ENCODE data around the gene POC1A.

The POC1A gene

GRCh38 chr3:52126500-52126899, 27.7 kb downstream of the POC1A start:
- Histone ChIP-seq H3K4me3 (ENCODE audit: low read depth, low read length) (no peak overlapping the region), H3K27me3 (ENCODE audit: control insufficient read depth, insufficient read depth, low read length) (no peaks in the 10 kb centered on the region), H3K9me3 (ENCODE audit: control insufficient read depth, insufficient read depth, low read depth, low read length) (no peaks in the 10 kb centered on the region), H3K27ac (ENCODE audit: low read depth, low read length) (no peak overlapping the region), H3K9ac (ENCODE audit: low read length) (no peak overlapping the region), H3K36me3 (ENCODE audit: control insufficient read depth, insufficient read depth, low read length) (peaks cover 61% of the 10 kb centered on the region), H3K4me1 (ENCODE audit: control insufficient read depth, insufficient read depth, low read length) (peaks cover 9% of the 10 kb centered on the region; the same call in 1 of the 2 replicates)

DNA sequence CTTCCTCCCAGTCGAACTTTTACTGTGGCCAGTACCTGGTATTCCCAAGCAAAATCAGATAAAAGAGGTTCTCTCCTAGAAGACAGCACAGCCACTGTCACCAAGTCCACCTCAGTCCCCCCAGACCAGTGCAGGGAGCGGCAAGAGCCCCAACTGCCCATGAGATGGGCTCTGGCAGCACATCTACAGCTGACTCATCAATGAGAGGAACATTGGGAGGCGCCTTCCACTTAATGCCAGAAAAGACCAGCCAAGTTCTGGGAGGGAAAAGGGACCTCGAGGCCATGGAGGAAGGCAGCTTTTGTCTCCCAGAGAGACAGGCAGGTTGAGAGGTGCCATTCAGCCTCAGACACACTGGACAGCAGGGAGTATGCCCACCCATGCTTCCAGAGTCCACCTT, 28.2 kb downstream of the POC1A start:
- peaks cover 9% of the 10 kb centered on the region; the same call in 1 of the 2 replicates for H3K4me1 ChIP-seq (ENCODE audit: control insufficient read depth, insufficient read depth, low read length)
- no peaks in the 10 kb centered on the region for H3K9me3 ChIP-seq (ENCODE audit: control insufficient read depth, insufficient read depth, low read depth, low read length)
- peaks cover 65% of the 10 kb centered on the region for H3K36me3 ChIP-seq (ENCODE audit: control insufficient read depth, insufficient read depth, low read length)
- no peak overlapping the region for H3K4me3 ChIP-seq (ENCODE audit: low read depth, low read length)
- H3K27ac ChIP-seq (ENCODE audit: low read depth, low read length): no peak overlapping the region
- no peak overlapping the region for H3K9ac ChIP-seq (ENCODE audit: low read length)
- no peaks in the 10 kb centered on the region for H3K27me3 ChIP-seq (ENCODE audit: control insufficient read depth, insufficient read depth, low read length)

DNA sequence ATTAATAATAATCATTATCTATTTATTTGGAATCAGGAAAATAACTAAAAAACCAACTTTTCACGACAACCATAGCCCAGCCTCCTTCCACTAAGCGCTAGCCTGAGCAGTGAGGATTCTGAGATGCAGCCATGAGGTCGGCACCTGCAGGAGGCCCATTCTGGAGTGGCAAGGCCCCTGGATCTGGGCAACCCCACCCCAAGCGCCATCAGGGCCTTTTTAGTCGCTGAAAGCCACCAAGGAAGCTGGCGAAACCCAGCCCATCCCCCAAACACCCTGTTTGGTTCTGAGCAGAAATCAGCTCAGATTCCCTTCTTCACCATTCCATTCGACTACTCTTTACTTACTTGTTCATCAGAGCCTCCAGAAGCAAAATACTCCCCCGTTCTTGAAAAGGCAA, 29.5 kb downstream of the POC1A start:
- Histone ChIP-seq H3K4me1 (ENCODE audit: control insufficient read depth, insufficient read depth, low read length) (peaks cover 9% of the 10 kb centered on the region; the same call in 1 of the 2 replicates), H3K27ac (ENCODE audit: low read depth, low read length) (no peak overlapping the region), H3K9ac (ENCODE audit: low read length) (no peak overlapping the region), H3K27me3 (ENCODE audit: control insufficient read depth, insufficient read depth, low read length) (no peaks in the 10 kb centered on the region), H3K36me3 (ENCODE audit: control insufficient read depth, insufficient read depth, low read length) (peaks cover 69% of the 10 kb centered on the region), H3K4me3 (ENCODE audit: low read depth, low read length) (no peak overlapping the region), H3K9me3 (ENCODE audit: control insufficient read depth, insufficient read depth, low read depth, low read length) (no peaks in the 10 kb centered on the region)

DNA sequence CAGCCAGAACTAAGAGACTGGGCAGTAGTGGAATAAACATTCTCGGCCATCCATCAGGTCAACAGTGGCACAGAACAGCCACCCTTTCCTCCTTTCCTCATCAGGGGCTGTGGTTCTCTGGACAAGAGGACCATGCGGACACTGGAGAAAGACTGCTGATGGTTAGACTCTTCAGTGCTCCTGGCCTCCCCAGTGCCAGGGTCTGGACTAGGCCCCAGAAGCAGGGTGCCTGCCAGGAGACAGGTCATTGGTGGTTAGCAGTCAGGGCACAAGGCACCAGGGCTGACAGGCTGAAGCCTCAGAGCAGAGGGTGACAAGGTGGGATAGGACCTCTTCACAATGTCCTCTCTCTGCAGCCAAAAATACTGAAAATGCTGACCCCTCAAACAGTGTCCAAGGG, 30.1 kb downstream of the POC1A start:
- Histone ChIP-seq H3K4me3 (ENCODE audit: low read depth, low read length) (no peak overlapping the region), H3K27ac (ENCODE audit: low read depth, low read length) (no peak overlapping the region), H3K36me3 (ENCODE audit: control insufficient read depth, insufficient read depth, low read length) (peaks cover 72% of the 10 kb centered on the region), H3K27me3 (ENCODE audit: control insufficient read depth, insufficient read depth, low read length) (no peaks in the 10 kb centered on the region), H3K9ac (ENCODE audit: low read length) (no peak overlapping the region), H3K4me1 (ENCODE audit: control insufficient read depth, insufficient read depth, low read length) (peaks cover 9% of the 10 kb centered on the region; the same call in 1 of the 2 replicates), H3K9me3 (ENCODE audit: control insufficient read depth, insufficient read depth, low read depth, low read length) (no peaks in the 10 kb centered on the region)

- Histone ChIP-seq H3K4me3 (ENCODE audit: low read depth, low read length) (no peak overlapping the region), H3K9ac (ENCODE audit: low read length) (no peak overlapping the region), H3K9me3 (ENCODE audit: control insufficient read depth, insufficient read depth, low read depth, low read length) (no peaks in the 10 kb centered on the region), H3K4me1 (ENCODE audit: control insufficient read depth, insufficient read depth, low read length) (peaks cover 4% of the 10 kb centered on the region; the same call in 1 of the 2 replicates), H3K36me3 (ENCODE audit: control insufficient read depth, insufficient read depth, low read length) (peaks cover 77% of the 10 kb centered on the region), H3K27me3 (ENCODE audit: control insufficient read depth, insufficient read depth, low read length) (no peaks in the 10 kb centered on the region), H3K27ac (ENCODE audit: low read depth, low read length) (no peak overlapping the region)
Measured at GRCh38 chr3:52123106-52123725, 31.0 kb downstream of the POC1A start.

DNA sequence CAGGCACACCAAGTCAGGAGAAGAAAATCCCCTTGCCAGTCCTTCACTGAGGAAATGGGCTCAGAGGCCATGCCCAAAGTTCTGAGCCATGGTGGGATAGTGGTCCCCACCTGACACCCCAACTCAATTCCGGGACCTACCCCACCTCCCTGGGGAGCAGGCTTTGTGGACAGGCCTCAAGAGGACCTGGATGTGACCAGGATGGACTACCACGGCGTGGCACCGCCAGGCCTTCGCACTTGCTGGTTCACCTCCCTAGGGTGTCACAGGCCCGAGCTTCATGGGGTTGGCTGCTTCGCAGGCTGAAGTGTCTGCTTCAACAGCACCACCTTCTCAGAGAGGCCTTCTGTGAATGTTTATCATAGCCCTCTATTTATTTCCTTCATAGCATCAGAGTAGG, 31.7 kb downstream of the POC1A start:
- Histone ChIP-seq H3K4me3 (ENCODE audit: low read depth, low read length) (no peak overlapping the region), H3K4me1 (ENCODE audit: control insufficient read depth, insufficient read depth, low read length) (no peaks in the 10 kb centered on the region), H3K9me3 (ENCODE audit: control insufficient read depth, insufficient read depth, low read depth, low read length) (no peaks in the 10 kb centered on the region), H3K9ac (ENCODE audit: low read length) (no peak overlapping the region), H3K27ac (ENCODE audit: low read depth, low read length) (no peak overlapping the region), H3K27me3 (ENCODE audit: control insufficient read depth, insufficient read depth, low read length) (no peaks in the 10 kb centered on the region), H3K36me3 (ENCODE audit: control insufficient read depth, insufficient read depth, low read length) (peaks cover 77% of the 10 kb centered on the region)

GRCh38 chr3:52121813-52122212, 32.4 kb downstream of the POC1A start:
- H3K9ac ChIP-seq (ENCODE audit: low read length): no peak overlapping the region

DNA sequence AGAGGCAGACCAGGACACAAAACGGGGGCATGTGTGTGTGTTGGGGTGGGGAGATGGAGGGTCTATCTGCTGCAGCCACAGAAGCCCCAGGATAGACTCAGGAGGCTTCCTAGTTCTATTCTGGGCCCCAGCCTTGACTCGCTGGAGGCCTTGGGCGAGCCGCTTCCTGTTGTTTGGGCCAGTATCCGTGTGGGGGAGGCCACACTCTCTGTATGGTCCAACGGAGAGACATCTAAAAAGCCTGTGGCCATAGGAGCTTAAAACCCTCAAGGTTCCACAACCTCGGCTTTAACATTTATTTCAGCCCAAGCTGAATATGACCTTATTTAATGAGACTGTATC, 32.8 kb downstream of the POC1A start:
- H3K27me3 ChIP-seq (ENCODE audit: control insufficient read depth, insufficient read depth, low read length): no peaks in the 10 kb centered on the region
- peaks cover 73% of the 10 kb centered on the region for H3K36me3 ChIP-seq (ENCODE audit: control insufficient read depth, insufficient read depth, low read length)
- no peaks in the 10 kb centered on the region for H3K4me1 ChIP-seq (ENCODE audit: control insufficient read depth, insufficient read depth, low read length)
- H3K4me3 ChIP-seq (ENCODE audit: low read depth, low read length): no peak overlapping the region
- H3K27ac ChIP-seq (ENCODE audit: low read depth, low read length): no peak overlapping the region
- no peaks in the 10 kb centered on the region for H3K9me3 ChIP-seq (ENCODE audit: control insufficient read depth, insufficient read depth, low read depth, low read length)
- no peak overlapping the region for H3K9ac ChIP-seq (ENCODE audit: low read length)

More at GRCh38 chr3:52121813-52122212, 32.4 kb downstream of the POC1A start:
- peaks cover 74% of the 10 kb centered on the region for H3K36me3 ChIP-seq (ENCODE audit: control insufficient read depth, insufficient read depth, low read length)
- H3K27ac ChIP-seq (ENCODE audit: low read depth, low read length): no peak overlapping the region
- no peaks in the 10 kb centered on the region for H3K4me1 ChIP-seq (ENCODE audit: control insufficient read depth, insufficient read depth, low read length)
- no peak overlapping the region for H3K4me3 ChIP-seq (ENCODE audit: low read depth, low read length)
- H3K9me3 ChIP-seq (ENCODE audit: control insufficient read depth, insufficient read depth, low read depth, low read length): no peaks in the 10 kb centered on the region
- no peaks in the 10 kb centered on the region for H3K27me3 ChIP-seq (ENCODE audit: control insufficient read depth, insufficient read depth, low read length)

DNA sequence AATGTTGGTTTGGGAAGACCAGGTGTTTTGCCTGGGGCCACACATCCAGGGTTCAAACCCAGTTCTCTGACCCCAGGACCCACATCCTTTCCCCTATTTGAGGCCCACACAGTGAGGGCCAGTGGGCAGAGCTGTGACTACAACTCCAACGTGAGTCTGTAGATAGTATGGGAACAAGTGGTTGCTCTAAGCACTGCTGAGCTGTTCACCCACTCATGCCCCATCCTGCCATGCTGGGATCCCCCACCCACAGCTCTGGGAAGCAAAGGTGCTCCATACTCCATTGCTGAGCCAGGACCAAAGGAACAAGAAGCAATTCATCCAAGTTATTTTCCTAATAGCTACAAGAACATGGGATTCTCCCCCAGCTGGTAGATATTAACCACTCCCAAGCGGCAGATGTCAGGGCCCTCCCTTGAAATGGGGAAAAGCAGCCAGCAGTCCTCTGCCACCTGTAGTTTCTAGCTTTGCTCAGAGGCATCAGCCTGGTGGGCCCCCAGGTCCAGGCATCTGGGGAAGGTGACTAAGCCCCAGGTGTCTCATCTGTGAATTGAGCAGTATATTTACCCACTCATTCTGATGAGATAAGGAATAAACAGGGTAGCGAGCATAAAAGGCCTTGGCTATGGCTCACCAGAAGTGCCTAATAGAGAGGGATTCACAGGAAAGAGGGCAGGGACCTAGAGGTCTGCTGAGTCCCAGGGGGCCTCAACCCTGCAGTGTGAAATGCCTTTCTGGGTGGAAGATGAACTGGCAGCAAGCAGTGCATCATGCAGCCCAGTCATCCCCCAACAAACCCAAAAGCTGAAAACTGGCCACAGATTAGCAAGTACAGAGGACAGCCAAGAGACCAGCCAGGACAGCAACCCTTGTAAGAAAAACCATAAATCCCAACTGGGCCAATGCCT, 33.4 kb downstream of the POC1A start:
- H3K4me3 ChIP-seq (ENCODE audit: low read depth, low read length): no peak overlapping the region

GRCh38 chr3:52119826-52120225, 34.4 kb downstream of the POC1A start:
- peaks cover 65% of the 10 kb centered on the region for H3K36me3 ChIP-seq (ENCODE audit: control insufficient read depth, insufficient read depth, low read length)
- H3K27me3 ChIP-seq (ENCODE audit: control insufficient read depth, insufficient read depth, low read length): no peaks in the 10 kb centered on the region
- no peak overlapping the region for H3K9ac ChIP-seq (ENCODE audit: low read length)

More for the DNA sequence above, 33.4 kb downstream of the POC1A start:
- H3K4me1 ChIP-seq (ENCODE audit: control insufficient read depth, insufficient read depth, low read length): no peaks in the 10 kb centered on the region
- H3K36me3 ChIP-seq (ENCODE audit: control insufficient read depth, insufficient read depth, low read length): peaks cover 72% of the 10 kb centered on the region
- H3K27me3 ChIP-seq (ENCODE audit: control insufficient read depth, insufficient read depth, low read length): no peaks in the 10 kb centered on the region
- H3K27ac ChIP-seq (ENCODE audit: low read depth, low read length): no peak overlapping the region
- no peaks in the 10 kb centered on the region for H3K9me3 ChIP-seq (ENCODE audit: control insufficient read depth, insufficient read depth, low read depth, low read length)
- H3K9ac ChIP-seq (ENCODE audit: low read length): no peak overlapping the region

GRCh38 chr3:52119099-52119498, 35.1 kb downstream of the POC1A start:
- no peak overlapping the region for H3K9ac ChIP-seq (ENCODE audit: low read length)
- H3K27ac ChIP-seq (ENCODE audit: low read depth, low read length): no peak overlapping the region
- no peak overlapping the region for H3K4me3 ChIP-seq (ENCODE audit: low read depth, low read length)
- no peaks in the 10 kb centered on the region for H3K27me3 ChIP-seq (ENCODE audit: control insufficient read depth, insufficient read depth, low read length)
- peaks cover 60% of the 10 kb centered on the region for H3K36me3 ChIP-seq (ENCODE audit: control insufficient read depth, insufficient read depth, low read length)
- H3K4me1 ChIP-seq (ENCODE audit: control insufficient read depth, insufficient read depth, low read length): no peaks in the 10 kb centered on the region
- H3K9me3 ChIP-seq (ENCODE audit: control insufficient read depth, insufficient read depth, low read depth, low read length): no peaks in the 10 kb centered on the region

More at GRCh38 chr3:52119826-52120225, 34.4 kb downstream of the POC1A start:
- Histone ChIP-seq H3K4me1 (ENCODE audit: control insufficient read depth, insufficient read depth, low read length) (no peaks in the 10 kb centered on the region), H3K27ac (ENCODE audit: low read depth, low read length) (no peak overlapping the region), H3K9me3 (ENCODE audit: control insufficient read depth, insufficient read depth, low read depth, low read length) (no peaks in the 10 kb centered on the region), H3K4me3 (ENCODE audit: low read depth, low read length) (no peak overlapping the region)

Measured in HUES6 (cell line).